Stomach (tissue), 9 donors: ENCODE data around the gene CDKN1C. TPM values are rescaled to one million over a fixed set of nuclear protein-coding genes. Genes with fewer than 3 reads are reported as not detected.

Source experiments
- DNase-seq, 2 donors: peaks; one replicate each; pipeline versions ENCODE4 v3.0.0 to v3.0.0-alpha.2; 2013 to 2019
- H3K27ac ChIP-seq, 5 donors: fragments of 200-600 bp in 4 of 5; sonication (generic) in 4 of 5; one replicate each; pipeline ENCODE4 v1.5.1; 2013 to 2019; ENCODE audit warnings: mild to moderate bottlenecking in 1 of 5, moderate library complexity in 1 of 5
- H3K27me3 ChIP-seq, 3 donors: fragments of 200-600 bp; sonication (generic); one replicate each; pipeline ENCODE4 v1.5.1; 2017 to 2019; ENCODE audit warnings: mixed run types in 1 of 3
- H3K36me3 ChIP-seq, 4 donors: fragments of 200-600 bp; sonication (generic); 1 replicate in 3 of 4; 2 replicates in 1 of 4; pipeline ENCODE4 v1.5.1; 2016 to 2019
- H3K4me1 ChIP-seq, 4 donors: fragments of 200-600 bp; sonication (generic); one replicate each; pipeline ENCODE4 v1.5.1; 2016 to 2019
- H3K4me3 ChIP-seq, 4 donors: fragments of 200-600 bp; sonication (generic) in 3 of 4; one replicate each; pipeline ENCODE4 v1.5.1; 2016 to 2019; ENCODE audit warnings: mild to moderate bottlenecking in 1 of 4
- H3K9me3 ChIP-seq, 4 donors: fragments of 200-600 bp; sonication (generic); one replicate each; pipeline ENCODE4 v1.5.1; 2016 to 2019
- CTCF ChIP-seq, 7 experiments: fragments of 450-650 bp in 4 of 7; fragments of 200-600 bp in 3 of 7; sonication (generic) in 3 of 7; IDR thresholded peaks; one replicate each; pipeline ENCODE4 v1.5.1; 2016 to 2019; ENCODE audit warnings: antibody characterized with exemption in 7 of 7, control low read depth in 2 of 7, mild to moderate bottlenecking in 1 of 7
- EP300 ChIP-seq: sonication (generic); formaldehyde crosslinking; IDR thresholded peaks from one replicate; pipeline ENCODE4 v1.6.1; 2017; ENCODE audit warnings: antibody characterized with exemption
- POLR2A ChIP-seq, 4 donors: fragments of 450-650 bp; IDR thresholded peaks; one replicate each; pipeline ENCODE4 v1.6.1; 2016; ENCODE audit warnings: antibody characterized with exemption in 4 of 4, control low read depth in 2 of 4, mild to moderate bottlenecking in 1 of 4, moderate library complexity in 1 of 4
- POLR2AphosphoS5 ChIP-seq, 3 donors: sonication (generic); formaldehyde crosslinking; IDR thresholded peaks; one replicate each; pipeline ENCODE4 v1.6.1; 2016; ENCODE audit warnings: antibody characterized with exemption in 3 of 3
- WGBS, 5 donors: extraction: QIAGEN DNeasy Blood & Tissue Kit in 3 of 5; methylation state at CpG; one replicate each; pipeline versions ENCODE4 v1.1.5 to v1.1.7; 2013 to 2018; 5-methylcytosine and 5-hydroxymethylcytosine counted together
- intact Hi-C: fragments of 100-400 bp; cut with DNase I; formaldehyde crosslinking; loops from one replicate; pipeline ENCODE4 v1.15.1; 2023; ENCODE audit warnings: low total_unique reads
- polyA plus RNA-seq, 3 donors: library from polyadenylated mRNA; stranded (reverse); fragments of 200-250 nt; gene quantifications; one replicate each; pipeline ENCODE4 v1.2.3, GENCODE V29; 2013
- total RNA-seq, 5 donors: library from RNA; depleted of rRNA; stranded (reverse); fragments of >200 nt; gene quantifications; one replicate each; pipeline versions ENCODE4 v1.1.0 to v1.2.3, GENCODE V29; 2014 to 2016
- donor health status: healthy with polysubstance abuse.
- donor health status: Bipolar disorder and iron deficiency.
- donor health status: healthy.

The CDKN1C gene
- total and polyA plus RNA-seq, 8 donors: 10.5 to 99.1 (median 42.3) TPM

GRCh38 chr11:2933375-2934020 is 47.9 kb upstream of the CDKN1C start:
- peaks cover 0 to 29% (median 11%) of the 10 kb centered on the region in 3 donors for H3K27me3 ChIP-seq
- intact Hi-C loops: no loop called here

GRCh38 chr11:2932850-2933251 is 47.3 kb upstream of the CDKN1C start:
- H3K27me3 ChIP-seq: peaks cover 0 to 36% (median 12%) of the 10 kb centered on the region in 3 donors
- H3K36me3 ChIP-seq: no peaks in the 10 kb centered on the region
- peaks cover 38 to 50% (median 41%) of the 10 kb centered on the region in 4 donors for H3K4me1 ChIP-seq
- H3K9me3 ChIP-seq: peaks cover 0 to 6% (median 5%) of the 10 kb centered on the region in 4 donors
- TF ChIP-seq EP300 (no peak), POLR2A (IDR thresholded peaks at IDR 0.05) (no peak), POLR2AphosphoS5 (IDR thresholded peaks at IDR 0.05) (no peak), CTCF (IDR thresholded peaks at IDR 0.05) (no peak)
- H3K4me3 ChIP-seq: no peak overlapping the region
- peak overlapping the region in 4 of 5 donors; percentile 0 to 78 (median 68) for H3K27ac ChIP-seq
- intact Hi-C loops: no loop called here
- WGBS, 5 donors: 33 to 52% (median 42%) methylated on average over 11 to 15 of the region's 15 CpGs
- DNase-seq: no peak

More at GRCh38 chr11:2933375-2934020, 47.9 kb upstream of the CDKN1C start:
- TF ChIP-seq POLR2AphosphoS5 (IDR thresholded peaks at IDR 0.05) (peak in 2 of 3 donors; percentile 44 to 74), POLR2A (IDR thresholded peaks at IDR 0.05) (no peak), EP300 (no peak), CTCF (IDR thresholded peaks at IDR 0.05) (no peak)
- Histone ChIP-seq H3K27ac (peak overlapping the region in 4 of 5 donors; percentile 0 to 78 (median 68)), H3K36me3 (no peaks in the 10 kb centered on the region), H3K9me3 (peaks cover 0 to 11% (median 8%) of the 10 kb centered on the region in 4 donors), H3K4me1 (peaks cover 32 to 43% (median 34%) of the 10 kb centered on the region in 4 donors), H3K4me3 (no peak overlapping the region)
- 31 to 88% (median 40%) methylated on average over 3 to 12 of the region's 12 CpGs for WGBS, 5 donors
- DNase-seq: peak; percentile 72 to 84

DNA sequence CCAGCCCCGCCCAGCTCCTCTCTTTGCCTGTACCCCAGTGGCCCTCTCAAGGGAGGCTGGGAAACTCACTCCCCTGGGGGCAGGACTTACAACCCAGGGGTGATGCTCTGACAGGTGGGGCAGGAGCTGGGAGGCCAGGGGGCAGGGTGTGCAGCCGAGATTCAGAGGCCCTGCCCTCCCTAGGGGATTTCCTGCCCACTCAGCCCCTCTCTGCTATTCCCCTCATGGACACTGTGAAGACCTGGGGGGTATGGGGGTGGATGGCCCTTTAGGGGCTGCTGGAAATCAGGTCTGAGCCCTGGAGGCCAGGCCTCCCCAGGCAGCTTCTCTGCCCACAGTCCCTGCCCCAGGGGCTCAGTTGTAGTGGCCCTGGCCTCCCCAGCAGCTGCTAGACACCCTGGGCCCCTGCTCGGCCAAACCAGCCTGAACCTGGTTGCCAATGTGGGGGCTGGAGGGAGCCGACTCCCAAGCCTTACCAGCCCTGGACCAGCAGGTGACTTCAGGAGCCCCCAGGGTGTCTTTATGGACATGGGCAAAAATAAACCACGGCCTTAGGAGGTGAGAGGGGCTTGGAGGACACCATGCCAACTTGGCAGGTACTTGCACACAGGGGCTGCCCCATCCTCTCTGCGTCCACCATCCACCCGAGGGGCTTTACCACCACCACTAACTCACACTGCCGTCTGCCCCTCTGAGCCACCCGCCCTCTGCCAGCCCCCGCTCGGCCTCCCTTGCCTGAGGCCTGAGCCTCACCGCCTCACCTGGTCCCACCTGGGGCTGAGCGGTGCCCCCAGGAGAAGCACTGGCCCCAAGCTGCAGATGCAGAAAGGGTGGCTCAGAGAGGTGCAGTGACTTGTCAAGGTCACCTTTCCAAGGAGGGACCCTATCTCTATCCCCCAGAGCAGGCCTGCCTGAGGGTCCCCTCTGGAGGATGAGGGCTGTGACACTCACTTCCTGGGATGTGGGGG is 46.5 kb upstream of the CDKN1C start:
- Histone ChIP-seq H3K36me3 (no peaks in the 10 kb centered on the region), H3K4me3 (no peak overlapping the region), H3K27me3 (peaks cover 0 to 44% (median 12%) of the 10 kb centered on the region in 3 donors), H3K4me1 (peaks cover 41 to 58% (median 47%) of the 10 kb centered on the region in 4 donors), H3K9me3 (no peaks in the 10 kb centered on the region), H3K27ac (peak overlapping the region in 2 of 5 donors; percentile 67 to 78)
- WGBS, 5 donors: 80 to 86% (median 83%) methylated on average over 11 to 13 of the region's 13 CpGs
- TF ChIP-seq POLR2A (IDR thresholded peaks at IDR 0.05) (no peak), POLR2AphosphoS5 (IDR thresholded peaks at IDR 0.05) (no peak), CTCF (IDR thresholded peaks at IDR 0.05) (no peak), EP300 (no peak)
- peak in 1 of 2 donors; percentile 18 for DNase-seq
- intact Hi-C loops: no loop called here

GRCh38 chr11:2931420-2931746 is 45.8 kb upstream of the CDKN1C start:
- peak in 1 of 2 donors; percentile 13 for DNase-seq
- TF ChIP-seq EP300 (no peak), POLR2AphosphoS5 (IDR thresholded peaks at IDR 0.05) (no peak), POLR2A (IDR thresholded peaks at IDR 0.05) (no peak), CTCF (IDR thresholded peaks at IDR 0.05) (no peak)
- peaks cover 0 to 50% (median 12%) of the 10 kb centered on the region in 3 donors for H3K27me3 ChIP-seq
- WGBS, 5 donors: 66 to 72% (median 71%) methylated on average over 3 to 4 of the region's 4 CpGs
- intact Hi-C loops: no loop called here
- H3K4me1 ChIP-seq: peaks cover 41 to 59% (median 48%) of the 10 kb centered on the region in 4 donors
- H3K4me3 ChIP-seq: no peak overlapping the region
- H3K27ac ChIP-seq: no peak overlapping the region
- H3K9me3 ChIP-seq: no peaks in the 10 kb centered on the region
- H3K36me3 ChIP-seq: no peaks in the 10 kb centered on the region
